ENCODE measurements around the gene KCNG4.
"Not testable (repeated sequence)": the region's sequence is repeated elsewhere in the genome, so short reads cannot be mapped to it uniquely, and the experiment has no call there.

The KCNG4 gene

DNA sequence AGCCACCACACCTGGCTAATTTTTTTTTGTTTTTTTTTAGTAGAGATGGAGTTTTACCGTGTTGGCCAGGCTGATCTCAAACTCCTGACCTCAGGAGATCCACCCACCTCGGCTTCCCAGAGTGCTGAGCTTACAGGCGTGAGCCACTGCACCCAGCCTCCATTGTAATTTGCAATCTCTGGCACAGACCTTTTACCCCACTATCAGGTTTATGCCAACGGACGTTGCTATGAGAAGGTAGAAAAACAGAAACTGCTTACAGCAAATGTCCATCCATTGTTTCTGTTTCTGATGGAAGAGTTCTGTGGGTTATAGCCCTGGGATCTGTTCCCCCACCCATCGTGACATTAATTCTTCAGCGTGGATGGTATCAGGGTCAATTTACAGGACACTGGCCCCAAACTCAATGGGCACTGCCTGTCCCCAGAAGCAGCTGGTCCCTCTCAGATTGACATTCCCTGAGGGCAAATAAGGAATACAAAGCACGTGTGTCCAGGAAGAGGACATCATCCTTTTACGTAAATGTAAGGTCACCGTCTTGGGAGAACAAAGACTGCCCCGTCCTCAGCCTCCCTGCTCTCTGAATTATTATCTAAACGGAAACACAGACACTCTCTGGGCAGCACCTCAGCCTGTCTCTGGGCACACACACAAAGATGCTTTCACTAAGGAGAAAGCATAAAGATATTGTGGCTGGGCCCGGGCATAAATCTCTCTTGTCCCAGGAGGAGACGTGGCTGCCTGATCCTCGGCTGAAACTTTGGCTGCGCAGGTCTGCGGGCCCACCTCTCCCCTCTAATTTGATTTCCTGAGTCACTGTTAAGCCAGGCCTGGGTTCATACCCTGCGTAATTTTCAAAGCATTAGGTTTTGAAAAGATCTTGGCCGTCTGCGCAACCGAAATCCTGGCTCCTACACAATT, 5.2 kb downstream of the KCNG4 start:
- no peak for DNase-seq (ENCODE audit: low spot score)

DNA sequence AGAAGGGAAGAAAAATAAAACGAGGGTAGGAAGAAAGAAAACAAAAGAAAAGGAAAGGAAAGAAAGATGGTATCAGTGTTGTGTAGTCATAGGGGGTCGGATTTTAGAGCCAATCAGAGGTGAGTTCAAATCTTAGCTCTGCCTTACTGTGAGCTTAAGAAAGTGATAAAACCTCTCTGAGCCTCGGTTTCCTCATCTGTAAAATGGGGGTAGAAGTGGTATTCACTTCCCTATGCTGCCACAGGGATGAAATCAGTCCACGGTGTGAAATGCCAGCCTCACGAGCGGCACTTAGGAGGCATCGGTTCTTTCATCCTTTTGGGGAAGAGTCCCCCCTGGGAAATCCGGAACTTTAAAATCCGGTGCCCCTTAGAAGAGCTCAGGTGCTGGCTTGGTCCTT, 6.1 kb downstream of the KCNG4 start:
- no peak for DNase-seq (ENCODE audit: low spot score)

DNA sequence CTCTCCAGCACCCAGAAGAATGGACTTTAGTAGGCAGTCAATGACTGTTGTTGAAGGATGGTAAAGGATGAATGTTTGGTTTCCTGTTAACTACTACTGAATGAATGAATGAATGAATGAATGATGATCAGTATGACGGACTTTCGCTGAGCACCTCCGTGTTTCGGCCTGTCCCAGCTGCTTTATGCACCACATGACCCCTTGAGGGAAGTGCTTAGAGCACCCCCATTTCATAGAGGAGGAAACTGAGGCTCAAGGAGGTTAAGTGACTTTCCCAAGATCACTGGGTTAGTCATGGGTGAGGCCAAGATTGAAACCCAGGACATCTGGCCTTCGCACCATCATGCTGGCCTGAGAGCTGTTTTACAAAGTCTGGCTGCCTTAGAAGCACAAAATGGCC, 6.8 kb downstream of the KCNG4 start:
- no peak for DNase-seq (ENCODE audit: low spot score)

DNA sequence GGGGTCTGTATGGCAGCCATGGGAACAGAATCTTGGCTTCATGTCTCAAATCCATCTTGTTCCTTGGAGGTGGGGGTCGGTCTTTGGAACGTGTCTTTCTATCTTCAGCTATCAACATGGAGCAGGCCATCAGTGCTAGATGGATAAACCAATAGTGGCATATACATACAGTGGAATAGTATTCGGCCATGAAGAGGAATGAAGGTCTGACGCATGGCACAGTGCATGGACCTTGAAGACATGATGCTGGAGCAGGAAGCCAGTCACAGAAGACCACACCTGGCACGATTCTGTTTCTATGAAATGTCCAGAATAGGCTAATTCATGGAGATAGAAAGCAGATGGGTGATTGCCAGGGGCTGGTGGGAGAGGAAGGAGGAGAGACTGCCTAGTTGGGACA, 7.8 kb downstream of the KCNG4 start:
- no peak for DNase-seq (ENCODE audit: low spot score)

DNA sequence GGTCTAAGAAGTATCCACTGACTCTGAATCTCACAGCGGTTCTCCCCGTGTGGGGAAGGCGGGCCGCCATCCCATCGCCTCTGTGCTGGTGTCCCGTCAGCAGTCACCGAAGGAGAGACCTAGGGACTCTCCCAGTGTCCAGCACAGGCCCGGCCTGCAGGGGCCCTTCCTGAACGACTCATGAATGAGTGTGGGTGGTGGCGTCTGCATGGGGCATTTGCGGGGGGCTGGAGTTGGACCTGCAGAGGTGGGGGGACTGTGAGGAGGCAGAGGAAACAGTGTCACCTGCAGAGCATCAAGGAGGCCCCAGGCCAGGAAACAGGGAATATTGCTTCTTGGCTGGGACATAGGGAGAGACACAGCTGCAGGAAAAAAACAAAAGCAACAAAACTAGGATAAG, 10.3 kb downstream of the KCNG4 start:
- no peak for DNase-seq (ENCODE audit: low spot score)

DNA sequence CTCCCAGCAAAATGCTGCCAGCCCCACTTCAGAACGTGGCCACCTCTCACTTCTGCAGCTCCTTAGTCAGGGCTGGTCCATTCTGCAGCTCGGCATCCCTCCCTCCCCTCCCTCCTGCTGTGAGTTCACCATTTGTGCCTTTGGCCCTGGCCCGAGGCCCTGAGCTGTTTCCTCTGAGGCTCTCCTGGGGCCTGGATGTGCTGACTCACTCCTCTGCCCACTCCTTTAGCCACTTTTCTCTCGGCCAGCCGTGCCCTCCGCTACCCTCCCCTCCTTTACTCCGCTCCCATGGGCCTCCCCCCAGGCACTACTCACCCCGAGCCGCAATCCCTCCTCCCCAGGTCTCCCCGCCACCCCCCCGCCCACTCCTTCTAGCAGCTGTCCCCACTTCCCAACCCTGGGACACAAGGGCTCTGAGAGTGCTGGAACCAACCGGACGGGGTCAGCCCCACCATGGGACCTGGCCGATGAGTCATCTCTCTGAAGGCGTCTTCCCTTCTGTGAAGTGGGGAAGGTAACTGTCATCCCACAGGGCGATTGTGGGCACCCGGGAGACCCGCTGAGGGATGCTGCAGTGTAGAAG, 11.5 kb downstream of the KCNG4 start:
- DNase-seq (ENCODE audit: low spot score), result no peak

DNA sequence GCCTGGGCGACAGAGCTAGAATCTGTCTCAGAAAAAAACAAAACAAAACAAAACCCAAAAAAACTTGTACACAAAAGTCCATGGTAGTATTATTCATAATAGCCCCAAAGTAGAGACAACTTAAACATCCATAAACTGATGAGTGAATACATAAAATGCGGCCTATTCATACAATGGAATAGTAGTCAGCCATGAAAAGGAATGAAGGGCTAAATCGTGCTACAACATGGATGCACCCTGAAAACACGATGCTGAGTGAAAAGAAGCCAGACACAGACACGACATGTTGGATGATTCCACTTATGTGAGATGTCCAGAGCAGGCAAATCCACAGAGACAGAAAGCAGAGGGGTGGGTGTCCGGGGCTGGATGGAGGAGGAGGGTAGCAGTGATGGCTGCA, 12.3 kb downstream of the KCNG4 start:
- DNase-seq (ENCODE audit: low spot score), result no peak

DNA sequence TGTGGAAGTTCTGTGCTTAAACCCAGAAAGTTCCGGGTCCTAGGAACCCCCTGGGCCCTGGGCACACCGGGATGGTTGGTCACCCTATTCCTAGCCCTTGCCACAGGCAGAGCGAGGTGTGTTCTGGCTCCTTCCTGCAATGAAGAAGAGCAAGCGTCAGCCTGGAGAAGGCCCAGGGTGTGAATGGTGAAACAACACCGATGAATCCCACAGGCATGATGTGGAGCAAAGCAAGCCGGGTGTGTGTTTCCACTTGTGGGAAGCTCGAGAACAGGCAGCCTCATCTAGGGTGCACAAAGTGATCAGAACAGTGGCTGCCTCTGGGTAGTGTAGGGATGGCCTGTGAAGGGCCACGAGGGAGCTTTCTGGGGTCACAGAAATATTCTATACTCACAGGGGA, 13.8 kb downstream of the KCNG4 start:
- DNase-seq (ENCODE audit: low spot score), result no peak

DNA sequence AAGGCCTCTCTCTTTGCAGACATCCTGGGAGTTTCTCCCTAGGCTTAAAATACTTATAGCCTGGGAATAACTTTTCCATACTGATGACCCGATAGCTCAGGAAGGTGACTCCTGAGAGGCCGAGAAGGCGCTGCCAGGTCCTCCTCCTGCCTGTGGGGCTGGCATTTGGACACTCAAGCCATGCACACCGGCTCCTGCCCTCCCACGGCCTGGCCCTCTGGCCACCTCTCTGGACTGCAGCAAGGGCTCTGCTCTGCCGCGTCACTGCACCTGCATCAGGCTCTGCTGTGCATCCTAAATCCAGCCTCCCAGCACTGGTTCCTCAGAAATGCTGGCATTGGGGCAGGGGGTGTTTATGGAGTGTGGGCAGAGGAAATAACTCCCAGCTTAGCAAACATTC, 14.2 kb downstream of the KCNG4 start:
- no peak for DNase-seq (ENCODE audit: low spot score)

DNA sequence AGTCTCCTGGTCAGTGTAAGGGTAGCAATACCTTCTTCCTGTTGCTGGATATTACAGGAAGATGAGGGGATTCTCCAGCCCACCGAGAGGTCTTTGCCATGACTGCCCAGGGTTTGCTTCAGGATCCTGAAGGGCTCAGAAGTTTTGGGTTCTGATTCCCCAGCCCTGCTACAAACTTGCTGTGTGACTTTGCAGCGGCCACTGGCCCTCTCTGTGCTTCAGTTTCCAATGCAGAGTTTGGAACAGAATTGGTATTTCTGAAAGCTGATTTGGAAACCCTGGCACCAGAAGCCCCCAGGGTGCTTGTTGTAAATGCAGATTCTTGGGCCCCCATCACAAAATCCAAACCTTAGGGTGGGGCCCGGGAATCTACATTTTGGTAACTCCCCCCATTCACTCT, 14.7 kb downstream of the KCNG4 start:
- DNase-seq (ENCODE audit: low spot score), result no peak

DNA sequence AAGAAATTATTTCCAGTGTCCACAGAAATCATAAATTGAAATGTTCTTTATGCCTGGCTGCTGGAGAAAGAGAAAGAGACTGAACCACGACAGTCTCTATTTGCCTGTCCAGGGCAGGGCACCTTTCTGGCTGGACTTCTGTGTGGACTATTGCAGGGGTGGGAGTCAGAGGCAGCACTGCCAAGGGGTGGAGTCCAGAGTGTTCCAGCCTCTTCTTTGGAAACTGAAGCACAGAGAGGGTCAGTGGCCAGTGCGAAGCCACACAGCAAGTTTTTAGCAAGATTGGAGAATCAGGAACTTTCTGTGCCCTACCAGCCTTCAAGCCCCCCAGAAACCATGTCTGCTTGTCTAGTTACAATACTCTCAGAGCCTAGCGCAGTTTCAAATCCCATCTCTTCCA, 15.3 kb downstream of the KCNG4 start:
- no peak for DNase-seq (ENCODE audit: low spot score)

DNA sequence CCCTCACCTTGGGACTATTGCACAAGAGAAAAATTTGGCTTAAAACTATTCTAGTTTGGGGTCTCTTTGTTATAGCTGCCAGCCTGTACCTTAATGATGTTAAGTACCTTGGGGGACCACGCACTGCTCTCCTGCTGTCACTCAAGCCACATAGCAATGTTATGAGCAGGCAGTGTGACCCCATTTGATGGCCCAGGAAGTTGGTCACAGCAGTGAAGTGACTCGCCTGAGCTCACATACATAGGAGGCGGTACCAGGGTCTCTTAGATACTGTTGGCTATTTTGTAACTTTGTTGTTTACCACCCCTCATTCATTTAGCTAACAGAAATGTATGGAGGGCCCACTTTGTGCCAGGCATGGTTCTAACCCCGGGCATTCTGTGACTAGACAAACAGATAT, 16.4 kb downstream of the KCNG4 start:
- DNase-seq (ENCODE audit: low spot score), result no peak

DNA sequence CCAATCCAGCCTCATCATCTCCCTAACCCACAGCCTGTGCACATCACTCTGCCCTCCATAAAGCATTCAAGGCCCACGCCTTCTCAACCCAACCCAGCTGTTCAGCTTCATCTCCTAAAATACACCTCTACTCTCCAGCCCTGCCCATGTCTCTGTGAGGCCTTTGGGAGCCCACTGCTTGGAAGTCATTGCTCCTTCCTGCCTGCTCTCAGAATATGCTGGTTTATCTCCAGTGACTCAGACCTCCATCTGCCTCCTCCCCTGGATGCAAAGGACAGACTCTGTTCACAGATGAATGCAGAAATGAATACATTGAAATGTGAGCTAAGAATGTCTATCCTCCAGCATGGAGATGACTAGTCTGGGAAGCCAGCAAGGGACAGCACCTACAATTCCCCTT, 19.0 kb downstream of the KCNG4 start:
- no peak for DNase-seq (ENCODE audit: low spot score)

DNA sequence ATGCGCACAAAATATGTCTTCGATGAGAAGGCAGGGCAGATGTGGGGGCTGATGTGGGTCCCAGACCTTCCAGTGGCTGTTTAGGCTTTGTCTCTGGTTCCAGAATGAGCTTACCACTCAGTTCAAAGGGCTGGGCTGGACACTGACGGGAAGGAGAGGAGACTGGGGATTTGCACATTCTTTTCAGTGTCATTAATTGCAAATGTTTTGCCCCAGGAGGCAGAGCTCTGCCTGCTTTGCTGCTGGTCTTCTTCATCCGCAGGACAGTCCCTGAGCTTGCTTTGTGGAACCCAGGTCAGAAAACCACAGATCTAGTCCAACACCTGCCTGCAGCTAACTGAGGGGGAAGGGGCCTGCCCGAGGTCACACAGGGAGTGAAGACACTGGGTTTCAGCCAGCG, 20.9 kb downstream of the KCNG4 start:
- no peak for DNase-seq (ENCODE audit: low spot score)

DNA sequence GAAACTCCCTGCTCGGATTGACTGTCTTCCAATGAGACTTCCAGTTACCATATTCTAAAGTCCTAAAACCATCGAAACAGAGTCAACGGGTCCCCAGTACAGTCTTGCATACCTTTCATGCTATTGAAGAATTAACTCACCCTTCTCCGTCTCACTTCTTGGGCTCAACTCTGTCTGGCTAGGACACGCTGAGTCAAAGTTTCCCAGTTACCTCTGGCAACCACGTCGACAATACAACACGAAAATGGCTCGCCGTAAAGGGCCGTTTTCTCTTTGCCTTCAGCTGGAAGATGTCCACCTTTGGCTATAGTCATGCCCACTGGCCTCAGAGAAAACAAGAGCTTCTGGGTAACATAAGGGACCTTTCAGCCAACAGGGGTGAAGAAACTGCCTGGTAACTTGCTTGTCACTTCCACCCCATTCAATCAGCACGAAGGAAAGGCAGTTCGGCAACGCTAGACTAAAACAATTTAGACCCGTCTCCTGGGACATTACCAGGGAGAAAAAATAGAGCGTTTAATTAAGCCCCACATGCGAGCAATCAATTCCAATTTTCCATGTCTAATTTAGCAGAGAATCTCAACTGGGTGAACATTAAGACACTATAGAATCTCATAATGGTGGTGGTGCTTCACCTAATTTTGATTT, 21.5 kb downstream of the KCNG4 start:
- no peak for DNase-seq (ENCODE audit: low spot score)

DNA sequence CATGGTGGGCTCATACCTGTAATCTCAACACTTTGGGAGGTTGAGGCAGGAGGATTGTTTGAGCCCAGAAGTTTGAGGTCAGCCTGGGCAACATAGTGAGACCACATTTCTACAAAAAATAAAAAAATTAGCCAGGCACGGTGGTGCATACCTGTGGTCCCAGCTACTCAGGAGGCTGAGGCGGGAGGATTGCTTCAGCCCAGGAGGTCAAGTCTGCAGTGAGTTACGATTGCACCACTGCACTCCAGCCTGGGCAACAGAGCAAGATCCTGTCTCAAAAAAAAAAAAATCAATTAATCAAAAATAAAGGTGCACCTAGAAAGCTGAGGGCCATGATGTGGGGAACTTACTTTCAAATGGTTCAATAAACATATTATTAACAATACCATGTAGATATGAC, 23.7 kb downstream of the KCNG4 start:
- DNase-seq (ENCODE audit: low spot score), result not testable (repeated sequence)

DNA sequence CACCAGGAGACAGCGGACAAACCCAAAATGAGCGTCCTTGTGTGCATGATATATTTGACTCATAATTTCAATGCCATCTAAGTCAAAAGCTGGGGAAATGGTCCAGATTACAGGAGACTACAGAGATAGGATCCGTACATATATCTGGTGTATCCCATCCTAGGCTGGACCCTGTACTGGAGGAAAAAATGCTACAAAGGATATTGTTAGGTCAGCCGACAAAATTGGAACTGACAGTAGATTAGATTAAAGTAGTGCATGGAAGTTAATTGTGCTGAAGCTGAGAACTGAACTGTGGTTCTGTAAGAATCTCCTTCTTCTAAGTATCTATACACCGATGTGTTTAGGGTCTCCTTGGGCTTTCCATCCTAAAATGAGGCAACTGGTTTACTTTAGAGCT, 24.3 kb downstream of the KCNG4 start:
- DNase-seq (ENCODE audit: low spot score), result no peak

DNA sequence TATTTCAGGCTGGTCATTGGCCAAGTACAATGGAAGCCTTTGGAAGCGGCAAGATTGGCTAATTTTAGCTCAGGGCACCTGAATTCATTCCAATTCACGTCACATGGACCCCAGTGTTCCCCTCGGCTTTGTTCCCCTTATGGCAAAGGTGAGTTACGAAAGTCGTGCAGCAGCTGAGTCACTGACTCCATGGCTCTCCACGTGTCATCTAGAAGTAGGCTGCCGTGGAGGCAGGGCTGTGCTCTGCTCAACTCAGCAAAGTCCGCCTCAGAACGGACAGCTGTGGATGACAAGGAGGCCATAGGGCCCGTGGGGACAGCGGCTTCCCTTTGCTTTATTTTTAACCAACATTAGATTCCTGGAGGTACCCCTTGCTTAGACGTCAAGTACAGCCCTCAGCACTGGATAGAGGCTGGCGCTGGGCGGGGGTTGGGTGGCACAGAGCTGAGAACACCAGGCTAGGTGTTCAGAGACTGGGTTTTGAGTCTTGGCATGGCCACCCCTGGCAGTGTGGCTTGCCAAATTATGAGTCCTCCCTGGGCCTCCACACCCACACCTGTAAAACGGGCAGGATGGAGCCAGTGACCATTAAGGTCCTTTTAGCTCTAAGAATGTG, 25.3 kb downstream of the KCNG4 start:
- DNase-seq (ENCODE audit: low spot score), result no peak

DNA sequence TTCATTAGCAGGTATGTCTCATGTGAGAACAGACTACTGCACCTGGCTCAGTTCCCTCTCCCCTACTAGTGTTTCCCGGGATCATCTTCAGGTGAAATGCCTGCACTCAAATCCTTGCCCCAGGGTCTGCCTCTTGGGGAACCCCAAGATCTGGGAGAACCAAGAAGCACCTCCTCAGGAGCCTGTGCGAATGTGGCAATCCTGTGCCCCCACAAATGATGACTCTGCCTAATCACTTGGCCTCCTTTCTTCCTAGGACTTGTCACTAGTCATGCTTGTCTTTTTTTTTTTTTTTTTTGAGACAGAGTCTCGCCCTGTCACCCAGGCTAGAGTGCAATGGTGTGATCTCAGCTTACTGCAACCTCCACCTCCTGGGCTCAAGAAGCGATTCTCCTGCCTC, 27.2 kb downstream of the KCNG4 start:
- no peak for DNase-seq (ENCODE audit: low spot score)

DNA sequence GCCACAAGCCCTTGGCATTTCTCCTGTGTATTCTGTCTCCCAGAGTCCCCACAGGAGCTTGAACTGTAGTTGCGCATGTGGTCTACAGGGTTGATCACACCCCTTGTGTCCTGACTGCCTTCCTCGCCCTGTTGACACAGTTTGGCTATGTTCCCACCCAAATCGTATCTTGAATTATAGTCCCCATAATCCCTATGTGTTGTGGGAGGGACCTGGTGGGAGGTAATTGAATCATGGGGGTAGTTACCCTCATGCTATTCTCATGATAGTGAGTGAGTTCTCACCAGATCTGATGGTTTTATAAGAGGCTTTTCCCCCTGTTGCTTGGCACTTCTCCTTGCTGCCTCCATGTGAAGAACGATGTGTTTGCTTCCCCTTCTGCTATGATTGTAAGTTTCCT, 27.7 kb downstream of the KCNG4 start:
- DNase-seq (ENCODE audit: low spot score), result no peak

DNA sequence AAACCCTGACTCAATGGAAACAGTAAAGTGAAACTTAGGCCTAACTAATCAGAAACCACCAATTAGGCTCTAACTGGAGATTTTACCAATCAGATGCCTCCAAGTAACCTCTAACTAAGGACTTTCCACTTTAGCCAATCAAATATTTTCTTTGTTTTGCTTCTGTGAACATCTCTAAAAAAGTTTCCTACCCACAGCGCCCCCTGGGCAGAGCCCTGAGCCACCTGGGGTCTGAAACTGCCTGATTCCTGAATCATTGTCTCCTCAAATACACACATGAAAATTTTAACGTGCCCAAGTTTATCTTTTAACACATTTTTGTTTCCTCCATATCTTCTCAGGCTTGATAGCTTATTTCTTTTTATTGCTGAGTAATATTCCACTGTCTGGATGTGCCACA, 29.8 kb downstream of the KCNG4 start:
- DNase-seq (ENCODE audit: low spot score), result no peak

DNA sequence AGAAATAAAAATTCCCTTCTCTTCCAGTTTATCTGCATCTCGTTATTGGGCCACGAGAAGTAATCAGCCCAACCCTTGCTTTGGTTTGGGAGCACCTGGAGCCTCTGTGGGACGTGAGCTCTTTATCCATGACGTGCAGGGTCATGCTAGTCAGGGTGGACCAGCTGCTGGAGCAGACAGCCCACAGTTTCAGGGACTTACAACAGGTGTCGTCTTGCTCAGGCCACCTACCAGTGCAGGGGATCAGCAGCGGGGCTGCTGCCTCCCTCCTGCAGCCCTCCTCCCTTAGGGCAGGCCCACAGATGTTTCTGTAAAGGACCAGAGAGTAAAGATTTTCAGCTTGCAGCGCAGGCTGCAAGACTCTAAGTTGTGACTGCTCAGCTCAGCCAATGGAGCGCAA, 31.9 kb downstream of the KCNG4 start:
- DNase-seq (ENCODE audit: low spot score), result no peak

DNA sequence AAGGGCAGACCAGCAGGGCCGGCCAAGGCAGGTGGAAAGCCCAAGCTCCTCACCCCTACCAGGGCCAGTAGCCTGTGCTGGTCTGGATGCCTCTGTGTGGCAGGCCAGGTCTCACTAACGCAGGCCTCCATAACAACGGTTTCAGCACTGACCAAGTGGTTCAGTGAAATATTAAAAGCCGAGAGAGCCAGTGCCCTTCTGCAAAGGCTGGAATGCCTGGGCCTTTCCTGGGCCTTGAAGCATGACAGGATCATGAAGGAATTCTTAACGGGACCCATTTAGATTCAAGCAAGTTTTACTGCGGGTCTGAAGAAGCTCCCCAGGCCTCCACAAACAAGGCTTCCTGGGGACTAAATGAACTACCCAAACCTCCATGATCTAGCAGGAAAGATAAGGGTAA, 32.6 kb downstream of the KCNG4 start:
- no peak for DNase-seq (ENCODE audit: low spot score)
